Suppressor macrophage (primary cell): Measurements from ENCODE around the gene NPRL2.

Experiments used
- DNase-seq, 4 experiments: peaks; one replicate each; pipeline ENCODE4 v3.0.0-alpha.2; 2020 to 2022

Gene NPRL2

GRCh38 chr3:50373146-50374051 is 22.8 kb upstream of the NPRL2 start:
- DNase-seq: no peak

- no peak for DNase-seq
These were observed 21.8 kb upstream of the NPRL2 start for GRCh38 chr3:50372349-50372748.

GRCh38 chr3:50371133-50371685 is 20.6 kb upstream of the NPRL2 start:
- peak in 1 of 4 experiments; percentile 14 for DNase-seq

GRCh38 chr3:50370594-50370993 is 20.0 kb upstream of the NPRL2 start:
- peak in 2 of 4 experiments; percentile 30 to 35 for DNase-seq

GRCh38 chr3:50369012-50369670 is 18.6 kb upstream of the NPRL2 start:
- DNase-seq: no peak

GRCh38 chr3:50365842-50366220 is 15.3 kb upstream of the NPRL2 start:
- DNase-seq: no peak

GRCh38 chr3:50365080-50365841 is 14.7 kb upstream of the NPRL2 start:
- DNase-seq: peak; percentile 70 to 91 (median 82)

- no peak for DNase-seq
These were observed 14.1 kb upstream of the NPRL2 start for GRCh38 chr3:50364573-50365079.

GRCh38 chr3:50359760-50360110 is 9.2 kb upstream of the NPRL2 start:
- DNase-seq: no peak

GRCh38 chr3:50358911-50359759 is 8.6 kb upstream of the NPRL2 start, which contains the start of gene TMEM115:
TMEM115 (minus strand) TSS chr3:50359521; CDS start chr3:50359063, 458 bp downstream.
- peak; percentile 95 to 98 (median 98) for DNase-seq

GRCh38 chr3:50358355-50358910 is 7.9 kb upstream of the NPRL2 start:
- no peak for DNase-seq

GRCh38 chr3:50357481-50357880 is 6.9 kb upstream of the NPRL2 start:
- DNase-seq: peak in 2 of 4 experiments; percentile 31 to 52

GRCh38 chr3:50356553-50356952 is 6.0 kb upstream of the NPRL2 start:
- peak; percentile 32 to 66 (median 64) for DNase-seq

GRCh38 chr3:50355829-50356552 is 5.4 kb upstream of the NPRL2 start:
- no peak for DNase-seq

- DNase-seq: no peak
These were observed 4.3 kb upstream of the NPRL2 start for GRCh38 chr3:50354850-50355249.

GRCh38 chr3:50354186-50354764 is 3.7 kb upstream of the NPRL2 start:
- DNase-seq: no peak

- no peak for DNase-seq
These were observed 2.9 kb upstream of the NPRL2 start for GRCh38 chr3:50353245-50354004.

- DNase-seq: peak; percentile 43 to 72 (median 50)
These were observed 2.2 kb upstream of the NPRL2 start for GRCh38 chr3:50352781-50353180.

GRCh38 chr3:50351323-50351697 is 735 bp upstream of the NPRL2 start:
- no peak for DNase-seq

GRCh38 chr3:50350213-50350526 is 405 bp downstream of the NPRL2 start:
- DNase-seq: no peak
